HG03045 (cell line): ENCODE results near the gene PKD1L1.
"Not testable (repeated sequence)": the region's sequence is repeated elsewhere in the genome, so short reads cannot be mapped to it uniquely, and the experiment has no call there.

ENCODE experiments used
- ATAC-seq: cut with Tn5 transposase; IDR thresholded peaks from one replicate; pipeline ENCODE4 v1.9.1; 2021; ENCODE audit warnings: mild to moderate bottlenecking, moderate library complexity; ENCODE audit not compliant: unreplicated experiment

The PKD1L1 gene

DNA sequence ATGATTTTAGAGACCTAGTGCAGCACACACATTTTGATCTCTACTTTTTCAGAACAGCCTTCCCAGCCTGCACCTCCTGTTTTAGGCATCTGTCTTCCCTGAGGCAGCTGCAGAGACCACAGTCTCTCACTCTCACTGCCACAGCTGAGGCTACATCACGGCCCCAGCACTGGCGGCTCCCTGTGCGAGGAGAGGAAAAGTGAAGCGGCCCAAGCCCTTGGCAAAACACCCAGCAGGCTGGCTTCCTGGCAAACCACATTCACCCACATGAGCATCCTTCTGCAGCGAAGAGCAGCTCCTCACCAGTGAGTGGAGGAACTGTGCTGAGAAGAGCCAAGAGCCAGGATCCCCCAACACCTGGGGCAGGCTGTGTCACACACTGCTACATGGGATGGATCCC, 17.2 kb upstream of the PKD1L1 start:
- ATAC-seq: no peak

DNA sequence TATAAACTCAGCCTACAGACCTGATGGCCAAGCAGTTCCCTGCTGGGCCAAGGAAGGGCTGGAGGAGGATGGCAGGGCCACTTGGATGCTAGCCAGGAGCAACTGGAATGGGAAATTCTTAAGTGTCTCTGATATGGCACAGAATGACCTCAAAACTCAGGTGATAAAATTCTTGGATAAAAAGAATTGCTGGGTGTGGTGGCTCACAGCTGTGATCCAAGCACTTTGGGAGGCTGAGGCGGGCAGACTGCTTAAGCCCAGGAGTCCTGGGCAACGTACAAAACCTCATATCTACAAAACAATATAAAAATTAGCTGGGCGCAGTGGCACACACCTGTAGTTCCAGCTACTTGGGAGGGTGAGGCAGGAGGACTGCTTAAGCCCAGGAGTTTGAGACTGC, 14.0 kb upstream of the PKD1L1 start:
- ATAC-seq: no peak

DNA sequence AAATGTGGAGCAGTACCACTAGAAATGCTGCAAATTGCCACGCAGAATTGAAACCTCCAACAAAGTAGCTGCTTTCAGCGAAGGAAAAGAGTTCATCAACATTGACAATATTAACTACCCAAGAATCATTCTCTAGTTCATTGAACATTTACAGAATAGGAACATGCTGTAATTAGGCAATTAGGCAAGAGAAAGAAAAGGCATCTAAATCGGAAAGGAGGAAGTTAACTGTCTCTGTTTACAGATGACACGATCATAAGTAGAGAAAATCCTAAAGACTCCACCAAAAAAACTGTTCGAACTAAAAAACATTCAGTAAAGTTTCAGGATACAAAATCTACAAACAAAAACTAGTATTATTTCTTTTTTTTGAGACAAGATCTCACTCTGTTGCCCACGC, 8.9 kb upstream of the PKD1L1 start:
- no peak for ATAC-seq

DNA sequence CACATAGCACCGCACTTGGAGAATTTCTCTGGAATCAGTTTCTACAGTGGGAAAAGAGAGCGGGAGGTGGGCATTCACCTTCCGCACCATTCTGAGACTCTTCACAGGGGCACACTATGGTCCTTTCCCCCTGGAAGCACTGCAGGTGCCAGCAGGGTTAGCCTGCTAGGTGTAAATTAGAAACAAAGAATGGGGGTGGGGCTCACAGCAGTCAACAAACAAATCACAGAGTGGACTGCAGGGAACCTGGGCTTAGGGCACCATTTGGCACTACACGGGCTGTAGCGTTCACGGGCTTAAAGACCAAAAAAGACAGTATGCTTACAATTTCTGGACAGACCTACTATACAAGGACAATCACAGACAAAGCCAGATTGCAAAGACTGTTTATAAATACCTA, 8.0 kb upstream of the PKD1L1 start:
- ATAC-seq: no peak

- ATAC-seq: peak; percentile 64
These were observed 6.1 kb upstream of the PKD1L1 start for GRCh38 chr7:47954231-47954911.

GRCh38 chr7:47953822-47954221, 5.6 kb upstream of the PKD1L1 start:
- ATAC-seq: peak; percentile 75

- ATAC-seq: no peak
These were observed 4.0 kb upstream of the PKD1L1 start for GRCh38 chr7:47952224-47952623.

GRCh38 chr7:47951374-47951773, 3.1 kb upstream of the PKD1L1 start:
- no peak for ATAC-seq

- no peak for ATAC-seq
These were observed 2.4 kb upstream of the PKD1L1 start for GRCh38 chr7:47950714-47951113.

GRCh38 chr7:47949703-47950102, 1.4 kb upstream of the PKD1L1 start:
- no peak for ATAC-seq

- ATAC-seq: no peak
These were observed 914 bp downstream of the PKD1L1 start for GRCh38 chr7:47947355-47947749.

- ATAC-seq: no peak
These were observed 1.5 kb downstream of the PKD1L1 start for GRCh38 chr7:47946581-47947354.

GRCh38 chr7:47945261-47946015, 2.8 kb downstream of the PKD1L1 start:
- peak; percentile 56 for ATAC-seq

- ATAC-seq: peak; percentile 9
These were observed 3.6 kb downstream of the PKD1L1 start for GRCh38 chr7:47944536-47945260.

GRCh38 chr7:47943676-47944474, 4.4 kb downstream of the PKD1L1 start:
- ATAC-seq: no peak

- ATAC-seq: not testable (repeated sequence)
These were observed 5.6 kb downstream of the PKD1L1 start for GRCh38 chr7:47942651-47943050.

DNA sequence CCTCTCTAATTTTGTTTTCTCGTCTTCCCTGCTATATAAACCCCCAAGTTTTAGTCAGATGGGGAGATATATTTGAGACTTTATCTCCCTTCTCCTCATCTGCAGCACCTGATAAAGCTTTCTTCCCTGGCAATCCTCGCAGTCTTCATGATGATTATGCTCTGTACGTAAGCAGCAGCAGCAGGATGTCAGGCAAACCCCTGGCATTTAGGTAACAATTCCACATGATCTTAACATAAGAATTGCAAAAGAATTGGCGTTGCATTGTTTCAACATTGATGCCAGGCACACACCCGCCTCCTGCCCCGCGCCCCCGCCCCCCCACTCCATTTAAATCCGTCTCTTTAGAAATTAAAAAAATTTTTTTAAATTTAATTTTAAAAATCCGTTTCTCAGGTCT, 6.1 kb downstream of the PKD1L1 start:
- no peak for ATAC-seq

DNA sequence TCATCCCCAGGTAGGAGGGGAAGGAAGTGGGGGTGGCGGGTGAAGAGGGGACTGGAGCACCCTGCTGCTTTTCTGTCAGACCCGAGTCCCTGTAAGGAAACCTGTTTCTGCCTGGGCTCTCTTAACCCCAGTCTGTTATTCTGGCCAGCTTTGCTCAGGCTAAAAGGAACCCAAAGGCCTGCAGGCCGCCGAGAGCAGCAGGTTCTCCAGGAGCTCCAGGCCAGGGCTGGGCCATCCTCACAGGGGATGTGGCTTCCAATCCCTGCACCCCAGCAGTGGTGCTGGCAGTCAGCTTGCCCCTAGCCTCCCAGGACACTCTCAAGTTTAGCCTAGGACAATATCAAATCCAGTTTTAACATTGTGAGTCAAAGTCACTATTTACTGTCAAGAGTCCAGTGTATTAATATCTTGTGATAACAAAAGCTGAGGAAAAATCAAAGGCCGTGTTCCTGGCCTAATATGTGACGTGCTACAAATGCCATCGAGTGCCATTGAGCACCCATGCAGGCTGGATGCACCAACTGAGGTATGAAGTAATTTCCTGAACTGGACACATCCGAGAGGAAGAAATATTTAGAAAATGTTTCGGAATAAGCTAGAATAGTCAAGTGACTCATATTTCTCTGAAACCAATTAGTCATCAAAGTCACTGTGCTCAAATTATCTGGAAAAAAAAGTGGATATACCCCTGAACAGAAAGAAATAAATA, 7.0 kb downstream of the PKD1L1 start:
- ATAC-seq: no peak

- ATAC-seq: no peak
These were observed 7.9 kb downstream of the PKD1L1 start for GRCh38 chr7:47940088-47941013.
